Natural killer cell (primary cell): Measurements from ENCODE around the gene HIVEP3. TPM values are rescaled to one million over a fixed set of nuclear protein-coding genes. Genes with fewer than 3 reads are reported as not detected.

Source experiments
- ATAC-seq, 3 donors: fragments of 150-1000 bp in 2 of 3; fragments of 200-7000 bp in 1 of 3; cut with Tn5 transposase; 1 replicate in 1 of 3; 2 replicates in 2 of 3; pipeline ENCODE4 v1.10.0; 2021; ENCODE audit warnings: mild to moderate bottlenecking in 2 of 3, moderate library complexity in 2 of 3
- DNase-seq, 2 donors: peaks; one replicate each; pipeline versions ENCODE4 v3.0.0 to v3.0.0-alpha.2; 2013 to 2021; ENCODE audit warnings: mixed read lengths in 1 of 2
- H3K27ac ChIP-seq: one replicate; pipeline ENCODE4 v1.5.1; 2013; ENCODE audit warnings: mild to moderate bottlenecking, low read length
- H3K27me3 ChIP-seq: one replicate; pipeline ENCODE4 v1.6.1; 2013; ENCODE audit warnings: low read length; ENCODE audit not compliant: control insufficient read depth, insufficient read depth
- H3K36me3 ChIP-seq: one replicate; pipeline ENCODE4 v1.6.1; 2013; ENCODE audit warnings: low read length; ENCODE audit not compliant: control insufficient read depth, insufficient read depth
- H3K4me1 ChIP-seq: one replicate; pipeline ENCODE4 v1.6.1; 2013; ENCODE audit warnings: low read length; ENCODE audit not compliant: control insufficient read depth, insufficient read depth
- H3K4me3 ChIP-seq: one replicate; pipeline ENCODE4 v1.5.1; 2013; ENCODE audit warnings: low read length
- H3K9me3 ChIP-seq: one replicate; pipeline ENCODE4 v1.6.1; 2013; ENCODE audit warnings: low read length; ENCODE audit not compliant: control insufficient read depth, insufficient read depth
- H3K27ac Mint-ChIP-seq, 2 donors: one replicate each; pipeline ENCODE4 v1.8.0; 2022; ENCODE audit warnings: mild to moderate bottlenecking in 2 of 2, mixed read lengths in 2 of 2, moderate library complexity in 1 of 2
- H3K27me3 Mint-ChIP-seq, 2 donors: one replicate each; pipeline ENCODE4 v1.8.0; 2022; ENCODE audit warnings: low read depth in 2 of 2, mixed read lengths in 2 of 2
- H3K36me3 Mint-ChIP-seq: one replicate; pipeline ENCODE4 v1.8.0; 2022; ENCODE audit warnings: mixed read lengths
- H3K4me1 Mint-ChIP-seq, 2 donors: one replicate each; pipeline ENCODE4 v1.8.0; 2022; ENCODE audit warnings: mixed read lengths in 2 of 2
- H3K4me3 Mint-ChIP-seq: one replicate; pipeline ENCODE4 v1.8.0; 2022; ENCODE audit warnings: mild to moderate bottlenecking, moderate library complexity, mixed read lengths
- H3K9me3 Mint-ChIP-seq, 2 donors: one replicate each; pipeline ENCODE4 v1.8.0; 2022; ENCODE audit warnings: mixed read lengths in 2 of 2
- CTCF ChIP-seq: fragments of 200-600 bp; IDR thresholded peaks from one replicate; pipeline ENCODE4 v1.8.0; 2022; ENCODE audit warnings: antibody characterized with exemption
- WGBS: methylation state at CpG from one replicate; pipeline ENCODE4 v1.1.7; 2013; ENCODE audit warnings: missing lambda C conversion rate; ENCODE audit not compliant: insufficient coverage; 5-methylcytosine and 5-hydroxymethylcytosine counted together
- intact Hi-C: fragments of 100-400 bp; cut with micrococcal nuclease; formaldehyde crosslinking; loops from one replicate; pipeline ENCODE4 v1.14.2; 2022
- total RNA-seq, 4 donors: library from RNA; stranded (reverse); fragments of 120-200 nt in 1 of 4; gene quantifications; one replicate each; pipeline versions ENCODE4 v1.2.3 to v1.2.4, GENCODE V29; 2013 to 2022

Gene HIVEP3
- total RNA-seq, 3 donors from 2014 or later (not counting 1 experiment from before 2014, with no cell fraction given), result 26.2 to 35.2 (median 29.8) TPM

DNA sequence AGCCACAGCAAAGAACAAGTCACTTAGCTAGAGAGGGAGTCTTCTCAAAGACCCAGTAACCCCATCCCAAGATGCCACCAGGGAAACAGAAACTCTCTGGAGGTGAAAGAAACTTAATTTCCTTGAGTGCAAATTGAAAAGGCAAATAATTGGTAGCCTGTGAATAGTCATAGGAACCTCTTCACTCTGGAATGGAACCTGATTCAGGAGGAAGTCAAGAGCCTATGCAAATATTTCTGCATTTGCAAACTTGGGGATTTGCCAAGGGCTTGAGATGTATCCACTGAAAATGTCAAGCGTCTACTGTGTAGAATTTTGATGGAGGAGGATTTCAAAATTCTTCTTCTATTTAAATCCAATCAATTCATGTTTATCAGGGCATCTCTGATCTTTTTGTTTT lies 5.7 kb downstream of the HIVEP3 start:
- H3K9me3 ChIP-seq, result no peaks in the 10 kb centered on the region
- H3K36me3 Mint-ChIP-seq, result peaks cover 13% of the 10 kb centered on the region
- no peak for ATAC-seq
- TF ChIP-seq CTCF, result no peak
- no peaks in the 10 kb centered on the region for H3K9me3 Mint-ChIP-seq
- H3K4me1 Mint-ChIP-seq, result peaks cover 79 to 84% of the 10 kb centered on the region in 2 donors
- WGBS, result no CpG with 5 or more reads among the region's 1 CpG
- H3K27me3 Mint-ChIP-seq, result no peaks in the 10 kb centered on the region
- no peaks in the 10 kb centered on the region for H3K36me3 ChIP-seq
- DNase-seq, result no peak
- H3K4me3 Mint-ChIP-seq, result no peak overlapping the region
- intact Hi-C loops, result no loop called here
- peaks cover 42% of the 10 kb centered on the region for H3K4me1 ChIP-seq
- H3K27me3 ChIP-seq, result no peaks in the 10 kb centered on the region
- H3K27ac ChIP-seq, result peak overlapping the region; percentile 80
- no peak overlapping the region for H3K4me3 ChIP-seq
- H3K27ac Mint-ChIP-seq, result peak overlapping the region; percentile 93 to 95

DNA sequence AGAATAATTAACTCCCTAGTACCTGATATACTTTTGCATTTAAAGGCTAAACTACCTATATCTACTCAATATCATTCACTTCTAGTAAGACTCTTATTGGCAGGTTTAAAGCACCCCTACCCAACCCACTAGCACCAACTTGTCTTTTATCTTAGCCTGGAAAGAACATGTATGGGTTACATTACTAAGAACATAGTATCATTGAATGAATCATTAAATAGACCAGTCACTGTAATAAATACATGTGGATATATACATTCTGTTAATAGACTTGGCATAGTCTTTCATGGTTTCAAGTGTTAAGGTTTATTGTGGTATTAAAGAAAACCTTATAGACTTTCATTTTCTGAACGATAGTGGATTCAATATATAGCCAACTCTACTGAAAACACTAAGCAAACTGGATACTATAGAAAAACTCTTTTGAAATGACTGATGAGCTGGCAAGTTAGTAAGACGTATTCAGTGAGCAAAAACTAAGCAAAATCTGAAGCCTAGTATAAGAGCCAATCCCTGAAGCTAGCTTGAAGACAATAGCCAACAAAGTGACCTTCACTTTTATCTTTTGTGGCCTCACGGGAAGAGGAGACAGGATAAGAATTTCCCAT lies 10.3 kb downstream of the HIVEP3 start:
- DNase-seq (no peak), ATAC-seq (no peak)
- Mint-ChIP-seq H3K36me3 (peaks cover 13% of the 10 kb centered on the region), H3K4me1 (peaks cover 62 to 65% of the 10 kb centered on the region in 2 donors), H3K27ac (peak overlapping the region; percentile 12 to 93), H3K4me3 (no peak overlapping the region), H3K27me3 (no peaks in the 10 kb centered on the region), H3K9me3 (no peaks in the 10 kb centered on the region)
- Histone ChIP-seq H3K4me1 (peaks cover 7% of the 10 kb centered on the region), H3K27me3 (no peaks in the 10 kb centered on the region), H3K36me3 (no peaks in the 10 kb centered on the region), H3K4me3 (no peak overlapping the region), H3K9me3 (no peaks in the 10 kb centered on the region), H3K27ac (no peak overlapping the region)
- no peak for TF ChIP-seq CTCF
- WGBS, result 89% methylated on average over 1 of the region's 3 CpGs
- intact Hi-C loops, result no loop called here

DNA sequence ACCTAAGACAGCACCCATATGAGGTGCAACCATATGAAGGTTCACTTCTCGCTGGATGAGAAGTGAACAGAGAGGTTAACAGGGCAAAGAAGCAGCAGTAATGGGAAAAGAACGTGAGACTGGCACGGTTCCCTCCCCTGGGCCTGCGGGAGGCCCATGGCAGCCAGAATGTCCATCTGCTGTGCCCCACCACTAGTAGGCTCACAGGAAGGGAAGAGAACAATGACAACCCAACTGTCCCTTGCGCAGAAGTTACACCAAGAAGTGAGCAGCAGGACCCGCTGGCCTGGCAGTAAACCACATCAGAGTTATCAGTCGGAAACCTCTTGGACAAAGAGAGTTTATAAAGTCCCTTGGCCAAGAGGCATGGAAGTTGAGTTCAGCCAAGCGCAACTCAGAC lies 11.3 kb downstream of the HIVEP3 start:
- intact Hi-C loops, result no loop called here
- 97% methylated on average over 8 of the region's 8 CpGs for WGBS
- H3K9me3 Mint-ChIP-seq, result no peaks in the 10 kb centered on the region
- Histone ChIP-seq H3K27ac (no peak overlapping the region), H3K9me3 (no peaks in the 10 kb centered on the region), H3K4me1 (peaks cover 13% of the 10 kb centered on the region), H3K4me3 (no peak overlapping the region), H3K36me3 (no peaks in the 10 kb centered on the region), H3K27me3 (no peaks in the 10 kb centered on the region)
- H3K4me3 Mint-ChIP-seq, result no peak overlapping the region
- H3K27ac Mint-ChIP-seq, result peak overlapping the region; percentile 5 to 12
- peaks cover 13% of the 10 kb centered on the region for H3K36me3 Mint-ChIP-seq
- ATAC-seq (no peak), DNase-seq (no peak)
- peaks cover 62 to 65% of the 10 kb centered on the region in 2 donors for H3K4me1 Mint-ChIP-seq
- no peak for TF ChIP-seq CTCF
- no peaks in the 10 kb centered on the region for H3K27me3 Mint-ChIP-seq

- H3K4me3 ChIP-seq, result no peak overlapping the region
Observed at GRCh38 chr1:41906943-41907342, 11.8 kb downstream of the HIVEP3 start.

More at GRCh38 chr1:41906943-41907342, 11.8 kb downstream of the HIVEP3 start:
- no peaks in the 10 kb centered on the region for H3K27me3 Mint-ChIP-seq
- no peak overlapping the region for H3K27ac Mint-ChIP-seq
- H3K9me3 Mint-ChIP-seq, result no peaks in the 10 kb centered on the region
- intact Hi-C loops, result no loop called here
- Histone ChIP-seq H3K36me3 (no peaks in the 10 kb centered on the region), H3K27me3 (no peaks in the 10 kb centered on the region), H3K4me1 (peaks cover 18% of the 10 kb centered on the region), H3K9me3 (no peaks in the 10 kb centered on the region), H3K27ac (no peak overlapping the region)
- H3K4me1 Mint-ChIP-seq, result peaks cover 62 to 65% of the 10 kb centered on the region in 2 donors
- peaks cover 13% of the 10 kb centered on the region for H3K36me3 Mint-ChIP-seq
- no peak for ATAC-seq
- H3K4me3 Mint-ChIP-seq, result no peak overlapping the region
- no peak for TF ChIP-seq CTCF
- WGBS, result 48% methylated on average over 2 of the region's 2 CpGs
- no peak for DNase-seq
